T-helper 2 cell treated with Interferon-gamma antibody and Interleukin-4, amounts not matched to agents 5 μg/mL and 100 μg/mL, for 36 hours (primary cell): ENCODE data around the gene CACNB2.

Experiments
- DNase-seq: peaks from one replicate; pipeline ENCODE4 v3.0.0; 2021; ENCODE audit warnings: low spot score
- H3K27ac Mint-ChIP-seq: one replicate; pipeline ENCODE4 v1.8.0; 2021; ENCODE audit warnings: mild to moderate bottlenecking, mixed read lengths
- H3K27me3 Mint-ChIP-seq: one replicate; pipeline ENCODE4 v1.8.0; 2021; ENCODE audit warnings: low read depth, mixed read lengths
- H3K36me3 Mint-ChIP-seq: one replicate; pipeline ENCODE4 v1.8.0; 2021; ENCODE audit warnings: low read depth, mixed read lengths
- H3K4me1 Mint-ChIP-seq: one replicate; pipeline ENCODE4 v1.8.0; 2021; ENCODE audit warnings: low read depth, mixed read lengths
- H3K4me3 Mint-ChIP-seq: one replicate; pipeline ENCODE4 v1.8.0; 2022; ENCODE audit warnings: mild to moderate bottlenecking, moderate library complexity, mixed read lengths
- H3K9me3 Mint-ChIP-seq: one replicate; pipeline ENCODE4 v1.8.0; 2021; ENCODE audit warnings: mixed read lengths

CACNB2 gene

DNA sequence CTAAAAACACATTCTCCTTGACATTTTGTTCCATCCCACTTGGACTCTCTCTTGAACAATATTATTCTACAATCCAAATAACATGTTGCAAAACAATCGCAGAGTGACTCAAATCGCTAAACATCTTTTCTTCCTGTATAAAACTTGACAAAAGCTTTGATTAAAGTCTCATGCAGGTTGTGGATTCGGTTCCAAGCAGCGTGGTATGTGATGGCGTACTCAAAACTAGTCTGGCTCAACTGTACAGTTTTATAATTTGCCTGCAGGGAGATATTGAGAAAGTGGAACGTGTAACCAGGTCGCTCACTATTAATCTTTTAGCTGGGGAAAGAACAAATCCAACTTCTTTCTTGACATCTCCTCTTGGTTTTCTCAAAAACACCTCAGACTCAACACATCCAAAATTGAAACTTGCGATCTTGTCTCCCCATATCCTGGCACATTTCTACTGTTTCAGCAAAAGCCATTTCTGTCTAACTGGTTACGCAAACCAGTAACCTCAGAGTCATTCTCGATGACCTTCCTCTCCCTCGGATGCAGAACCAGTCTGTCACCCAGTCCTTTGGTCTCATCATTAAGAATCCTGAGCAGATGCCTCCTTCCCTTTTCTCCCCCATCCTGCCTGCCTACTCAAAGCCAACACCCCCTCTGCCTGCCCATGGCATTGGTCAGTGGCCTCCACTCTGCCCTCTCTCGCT lies 100.1 kb downstream of the CACNB2 start:
- Mint-ChIP-seq H3K9me3 (no peaks in the 10 kb centered on the region), H3K27ac (no peak overlapping the region), H3K4me1 (no peaks in the 10 kb centered on the region), H3K4me3 (no peak overlapping the region), H3K27me3 (no peaks in the 10 kb centered on the region), H3K36me3 (no peaks in the 10 kb centered on the region)
- no peak for DNase-seq

GRCh38 chr10:18246967-18247366 lies 106.7 kb downstream of the CACNB2 start:
- Mint-ChIP-seq H3K4me1 (no peaks in the 10 kb centered on the region), H3K27ac (no peak overlapping the region), H3K9me3 (no peaks in the 10 kb centered on the region), H3K4me3 (no peak overlapping the region), H3K36me3 (no peaks in the 10 kb centered on the region), H3K27me3 (no peaks in the 10 kb centered on the region)
- DNase-seq, result no peak

- H3K9me3 Mint-ChIP-seq, result no peaks in the 10 kb centered on the region
- H3K27ac Mint-ChIP-seq, result no peak overlapping the region
- no peak overlapping the region for H3K4me3 Mint-ChIP-seq
- no peaks in the 10 kb centered on the region for H3K36me3 Mint-ChIP-seq
- H3K4me1 Mint-ChIP-seq, result no peaks in the 10 kb centered on the region
- no peak for DNase-seq
- H3K27me3 Mint-ChIP-seq, result no peaks in the 10 kb centered on the region
Observed at GRCh38 chr10:18252086-18252485, 111.9 kb downstream of the CACNB2 start.

- no peak overlapping the region for H3K4me3 Mint-ChIP-seq
- H3K27me3 Mint-ChIP-seq, result no peaks in the 10 kb centered on the region
- no peak overlapping the region for H3K27ac Mint-ChIP-seq
- no peaks in the 10 kb centered on the region for H3K9me3 Mint-ChIP-seq
- DNase-seq, result no peak
- no peaks in the 10 kb centered on the region for H3K4me1 Mint-ChIP-seq
- no peaks in the 10 kb centered on the region for H3K36me3 Mint-ChIP-seq
Observed at GRCh38 chr10:18254086-18254485, 113.9 kb downstream of the CACNB2 start.

DNA sequence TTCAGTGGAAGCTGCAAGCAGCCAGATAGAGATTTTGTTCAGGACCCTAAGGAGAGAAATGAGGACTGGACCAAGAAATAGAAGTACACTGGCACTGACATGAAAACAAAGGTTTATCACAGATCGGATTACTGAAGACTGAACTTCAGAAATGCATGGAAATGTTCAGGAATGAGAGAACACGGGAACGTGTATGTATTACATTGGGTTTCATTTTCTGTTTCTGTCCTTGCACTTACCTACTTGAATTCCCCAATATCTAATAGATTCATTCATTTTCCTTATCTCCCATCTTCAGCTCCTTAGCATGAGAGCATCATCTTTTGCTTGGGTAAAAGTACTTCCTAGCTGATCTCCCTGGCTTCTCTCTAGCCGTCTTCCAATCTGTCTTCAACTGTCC lies 114.5 kb downstream of the CACNB2 start:
- no peak for DNase-seq
- no peaks in the 10 kb centered on the region for H3K27me3 Mint-ChIP-seq
- no peak overlapping the region for H3K4me3 Mint-ChIP-seq
- no peak overlapping the region for H3K27ac Mint-ChIP-seq
- no peaks in the 10 kb centered on the region for H3K36me3 Mint-ChIP-seq
- H3K9me3 Mint-ChIP-seq, result no peaks in the 10 kb centered on the region
- H3K4me1 Mint-ChIP-seq, result no peaks in the 10 kb centered on the region

- Mint-ChIP-seq H3K36me3 (no peaks in the 10 kb centered on the region), H3K4me3 (no peak overlapping the region), H3K4me1 (no peaks in the 10 kb centered on the region), H3K27me3 (no peaks in the 10 kb centered on the region), H3K9me3 (no peaks in the 10 kb centered on the region), H3K27ac (no peak overlapping the region)
- DNase-seq, result no peak
Observed at GRCh38 chr10:18260310-18260922, 120.2 kb downstream of the CACNB2 start.

GRCh38 chr10:18261063-18261610 lies 120.9 kb downstream of the CACNB2 start:
- H3K9me3 Mint-ChIP-seq, result no peaks in the 10 kb centered on the region
- no peak for DNase-seq
- no peak overlapping the region for H3K27ac Mint-ChIP-seq
- no peak overlapping the region for H3K4me3 Mint-ChIP-seq
- no peaks in the 10 kb centered on the region for H3K27me3 Mint-ChIP-seq
- H3K36me3 Mint-ChIP-seq, result no peaks in the 10 kb centered on the region
- no peaks in the 10 kb centered on the region for H3K4me1 Mint-ChIP-seq

GRCh38 chr10:18261768-18262231 lies 121.6 kb downstream of the CACNB2 start:
- H3K4me1 Mint-ChIP-seq, result no peaks in the 10 kb centered on the region

DNA sequence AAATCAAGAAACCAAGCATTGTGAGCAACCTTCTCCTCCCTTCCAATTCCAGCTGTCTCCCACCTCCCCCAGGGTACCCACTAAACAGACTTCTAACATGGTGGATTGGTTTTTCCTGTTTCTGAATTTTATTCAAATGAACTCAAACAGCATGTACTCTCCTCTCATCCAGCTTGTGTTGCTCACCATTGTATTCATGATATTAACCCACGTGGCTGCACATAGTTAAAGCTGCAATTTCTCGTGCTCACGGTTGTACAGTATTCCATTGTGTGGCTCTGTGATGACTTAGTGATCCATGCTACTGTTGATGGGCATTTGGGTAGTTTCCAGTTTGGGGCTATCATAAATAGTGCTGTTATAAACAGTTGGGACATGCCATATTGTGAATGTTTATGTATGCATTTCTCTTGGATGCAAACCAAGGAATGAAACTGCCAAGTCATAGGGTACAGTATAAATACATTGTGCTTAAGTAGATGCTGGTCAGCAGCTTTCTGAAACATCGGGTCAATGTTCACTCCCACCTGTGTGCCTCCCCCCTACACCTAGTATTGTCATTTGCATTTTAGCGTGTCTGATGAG lies 124.3 kb downstream of the CACNB2 start:
- Mint-ChIP-seq H3K36me3 (no peaks in the 10 kb centered on the region), H3K27ac (no peak overlapping the region), H3K4me1 (no peaks in the 10 kb centered on the region), H3K9me3 (no peaks in the 10 kb centered on the region), H3K4me3 (no peak overlapping the region), H3K27me3 (no peaks in the 10 kb centered on the region)
- DNase-seq, result no peak

More at GRCh38 chr10:18261768-18262231, 121.6 kb downstream of the CACNB2 start:
- Mint-ChIP-seq H3K4me3 (no peak overlapping the region), H3K27ac (no peak overlapping the region), H3K27me3 (no peaks in the 10 kb centered on the region), H3K9me3 (no peaks in the 10 kb centered on the region), H3K36me3 (no peaks in the 10 kb centered on the region)
- no peak for DNase-seq

DNA sequence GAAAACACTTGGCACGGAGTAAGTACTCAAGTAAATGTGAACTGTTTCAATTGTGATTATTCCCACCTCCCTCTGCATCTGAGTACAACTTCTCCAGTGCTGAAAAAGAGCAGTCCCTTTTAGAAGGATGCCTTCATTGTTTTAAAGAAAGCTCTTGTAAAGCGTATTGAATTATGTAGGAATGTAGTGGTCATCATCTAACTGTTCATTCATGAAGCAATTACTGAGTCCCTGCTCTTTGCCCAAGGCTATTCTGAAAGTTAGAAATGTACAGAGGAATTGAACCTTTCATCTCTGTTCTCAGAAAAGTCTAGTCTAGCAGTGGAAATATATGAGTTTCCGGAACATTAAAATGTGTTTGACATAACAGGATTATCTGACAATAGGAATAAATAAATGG lies 127.8 kb downstream of the CACNB2 start:
- no peak overlapping the region for H3K27ac Mint-ChIP-seq
- H3K4me1 Mint-ChIP-seq, result no peaks in the 10 kb centered on the region
- no peak overlapping the region for H3K4me3 Mint-ChIP-seq
- H3K9me3 Mint-ChIP-seq, result no peaks in the 10 kb centered on the region
- H3K27me3 Mint-ChIP-seq, result no peaks in the 10 kb centered on the region
- DNase-seq, result no peak
- H3K36me3 Mint-ChIP-seq, result no peaks in the 10 kb centered on the region

DNA sequence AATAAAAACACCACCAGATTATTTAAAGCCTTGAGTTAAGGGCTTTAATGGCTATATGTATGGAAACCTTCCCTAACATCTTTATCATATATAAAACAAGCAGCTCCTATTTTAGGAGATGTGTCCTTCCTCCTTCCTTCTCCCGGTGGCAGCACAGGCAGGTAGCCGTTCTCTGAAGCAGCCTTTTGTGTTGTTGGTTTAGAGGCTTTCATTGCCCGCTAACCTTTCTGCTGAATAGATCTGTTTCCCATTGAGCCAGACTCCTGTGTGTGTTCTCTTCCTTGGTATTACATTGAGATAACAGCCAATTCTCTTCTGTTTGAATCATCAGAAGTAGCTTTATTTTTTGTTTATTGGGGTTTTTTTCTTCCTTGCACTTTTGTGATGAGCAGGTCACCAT lies 131.3 kb downstream of the CACNB2 start:
- no peaks in the 10 kb centered on the region for H3K4me1 Mint-ChIP-seq
- H3K4me3 Mint-ChIP-seq, result no peak overlapping the region
- no peak overlapping the region for H3K27ac Mint-ChIP-seq
- no peaks in the 10 kb centered on the region for H3K27me3 Mint-ChIP-seq
- no peaks in the 10 kb centered on the region for H3K9me3 Mint-ChIP-seq
- no peak for DNase-seq
- H3K36me3 Mint-ChIP-seq, result no peaks in the 10 kb centered on the region

DNA sequence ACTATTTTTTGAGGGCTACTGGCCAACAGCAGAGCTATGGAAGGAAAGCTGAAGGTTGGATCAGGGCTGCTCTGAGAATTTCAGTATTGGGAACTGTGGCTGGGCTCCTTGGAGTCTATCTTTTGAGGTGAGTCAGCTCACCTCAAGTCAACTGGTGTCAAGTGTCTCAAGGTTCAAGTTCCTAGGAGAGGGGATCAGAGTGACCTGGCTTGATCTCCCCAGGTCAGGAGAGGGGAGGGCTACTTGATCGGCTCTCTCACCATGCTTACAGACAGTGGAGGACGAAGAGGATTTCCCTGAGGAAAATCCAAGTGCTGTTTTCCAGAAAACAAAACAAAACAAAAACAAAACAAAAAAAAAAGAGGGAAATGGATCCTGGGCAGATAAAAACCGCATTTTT lies 132.8 kb downstream of the CACNB2 start:
- Mint-ChIP-seq H3K4me3 (no peak overlapping the region), H3K9me3 (no peaks in the 10 kb centered on the region), H3K27ac (no peak overlapping the region), H3K27me3 (no peaks in the 10 kb centered on the region), H3K36me3 (no peaks in the 10 kb centered on the region), H3K4me1 (no peaks in the 10 kb centered on the region)
- no peak for DNase-seq

- Mint-ChIP-seq H3K36me3 (no peaks in the 10 kb centered on the region), H3K4me3 (no peak overlapping the region), H3K27me3 (no peaks in the 10 kb centered on the region), H3K9me3 (no peaks in the 10 kb centered on the region), H3K4me1 (no peaks in the 10 kb centered on the region), H3K27ac (no peak overlapping the region)
- no peak for DNase-seq
Observed at GRCh38 chr10:18278181-18278580, 138.0 kb downstream of the CACNB2 start.

- Mint-ChIP-seq H3K27me3 (no peaks in the 10 kb centered on the region), H3K27ac (no peak overlapping the region), H3K4me3 (no peak overlapping the region), H3K36me3 (no peaks in the 10 kb centered on the region), H3K4me1 (no peaks in the 10 kb centered on the region), H3K9me3 (no peaks in the 10 kb centered on the region)
- no peak for DNase-seq
Observed at GRCh38 chr10:18279173-18279572, 138.9 kb downstream of the CACNB2 start.
